ENCODE results near the gene TMIGD2. TPM values are rescaled to one million over a fixed set of nuclear protein-coding genes. Genes with fewer than 3 reads are reported as not detected.

Gene TMIGD2
- total RNA-seq, 1 donor from 2014 or later, result 0.19 TPM

GRCh38 chr19:4284176-4284958, 17.8 kb downstream of the TMIGD2 start:
- H3K27me3 Mint-ChIP-seq (ENCODE audit: insufficient read depth, low read depth), result peaks cover 39% of the 10 kb centered on the region
- H3K4me3 Mint-ChIP-seq, result peak overlapping the region; percentile 72
- Histone ChIP-seq H3F3A (ENCODE audit: low read depth) (peaks cover 11% of the 10 kb centered on the region), H3K79me2 (ENCODE audit: low read depth) (no peaks in the 10 kb centered on the region), H3K4me2 (peak overlapping the region; percentile 59), H3K27ac (no peak overlapping the region), H3K4me3 (no peak overlapping the region), H4K20me1 (ENCODE audit: low read depth) (no peaks in the 10 kb centered on the region), H3K4me1 (peaks cover 7% of the 10 kb centered on the region), H3K9ac (no peak overlapping the region), H3K36me3 (no peaks in the 10 kb centered on the region), H3K27me3 (peaks cover 62% of the 10 kb centered on the region), H2AFZ (replicated peaks) (peak overlapping the region; percentile 76), H3K9me3 (ENCODE audit: low read depth) (no peaks in the 10 kb centered on the region)
- no peak overlapping the region for H3K27ac Mint-ChIP-seq
- DNase-seq (ENCODE audit: low spot score), result peak; percentile 87
- no peaks in the 10 kb centered on the region for H3K9me3 Mint-ChIP-seq
- no peaks in the 10 kb centered on the region for H3K36me3 Mint-ChIP-seq
- TF ChIP-seq, protein P1, sequence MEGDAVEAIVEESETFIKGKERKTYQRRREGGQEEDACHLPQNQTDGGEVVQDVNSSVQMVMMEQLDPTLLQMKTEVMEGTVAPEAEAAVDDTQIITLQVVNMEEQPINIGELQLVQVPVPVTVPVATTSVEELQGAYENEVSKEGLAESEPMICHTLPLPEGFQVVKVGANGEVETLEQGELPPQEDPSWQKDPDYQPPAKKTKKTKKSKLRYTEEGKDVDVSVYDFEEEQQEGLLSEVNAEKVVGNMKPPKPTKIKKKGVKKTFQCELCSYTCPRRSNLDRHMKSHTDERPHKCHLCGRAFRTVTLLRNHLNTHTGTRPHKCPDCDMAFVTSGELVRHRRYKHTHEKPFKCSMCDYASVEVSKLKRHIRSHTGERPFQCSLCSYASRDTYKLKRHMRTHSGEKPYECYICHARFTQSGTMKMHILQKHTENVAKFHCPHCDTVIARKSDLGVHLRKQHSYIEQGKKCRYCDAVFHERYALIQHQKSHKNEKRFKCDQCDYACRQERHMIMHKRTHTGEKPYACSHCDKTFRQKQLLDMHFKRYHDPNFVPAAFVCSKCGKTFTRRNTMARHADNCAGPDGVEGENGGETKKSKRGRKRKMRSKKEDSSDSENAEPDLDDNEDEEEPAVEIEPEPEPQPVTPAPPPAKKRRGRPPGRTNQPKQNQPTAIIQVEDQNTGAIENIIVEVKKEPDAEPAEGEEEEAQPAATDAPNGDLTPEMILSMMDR (IDR thresholded peaks at IDR 0.05), result no peak
- TF ChIP-seq EZH2 (IDR thresholded peaks at IDR 0.05) (no peak), EZH2phosphoT487 (IDR thresholded peaks at IDR 0.05) (no peak)
- H3K4me1 Mint-ChIP-seq, result peaks cover 5% of the 10 kb centered on the region

- TF ChIP-seq EZH2phosphoT487 (IDR thresholded peaks at IDR 0.05) (peak; percentile 79), EZH2 (IDR thresholded peaks at IDR 0.05) (peak; percentile 83)
- TF ChIP-seq, protein P1 (IDR thresholded peaks at IDR 0.05), result peak; percentile 14
- Mint-ChIP-seq H3K9me3 (no peaks in the 10 kb centered on the region), H3K27ac (no peak overlapping the region), H3K4me3 (peak overlapping the region; percentile 86), H3K36me3 (no peaks in the 10 kb centered on the region), H3K27me3 (ENCODE audit: insufficient read depth, low read depth) (peaks cover 32% of the 10 kb centered on the region), H3K4me1 (peaks cover 18% of the 10 kb centered on the region)
- Histone ChIP-seq H4K20me1 (ENCODE audit: low read depth) (no peaks in the 10 kb centered on the region), H3K9me3 (ENCODE audit: low read depth) (no peaks in the 10 kb centered on the region), H3K4me3 (peak overlapping the region; percentile 67), H3K27me3 (peaks cover 81% of the 10 kb centered on the region), H2AFZ (replicated peaks) (peak overlapping the region; percentile 72), H3K36me3 (no peaks in the 10 kb centered on the region), H3K79me2 (ENCODE audit: low read depth) (no peaks in the 10 kb centered on the region), H3K9ac (no peak overlapping the region), H3K4me2 (peak overlapping the region; percentile 98), H3K4me1 (peaks cover 12% of the 10 kb centered on the region), H3F3A (ENCODE audit: low read depth) (peaks cover 28% of the 10 kb centered on the region), H3K27ac (no peak overlapping the region)
- DNase-seq (ENCODE audit: low spot score), result peak; percentile 27
Measured at GRCh38 chr19:4279530-4280422, 22.4 kb downstream of the TMIGD2 start.

GRCh38 chr19:4279267-4279529, 23.0 kb downstream of the TMIGD2 start:
- no peaks in the 10 kb centered on the region for H3K9me3 ChIP-seq (ENCODE audit: low read depth)
- H3K27ac Mint-ChIP-seq, result no peak overlapping the region
- peaks cover 28% of the 10 kb centered on the region for H3F3A ChIP-seq (ENCODE audit: low read depth)
- no peak overlapping the region for H3K9ac ChIP-seq
- TF ChIP-seq EZH2 (IDR thresholded peaks at IDR 0.05) (no peak), EZH2phosphoT487 (IDR thresholded peaks at IDR 0.05) (no peak)
- TF ChIP-seq, protein P1 (IDR thresholded peaks at IDR 0.05), result no peak
- peak overlapping the region; percentile 98 for H3K4me2 ChIP-seq
- H3K27me3 Mint-ChIP-seq (ENCODE audit: insufficient read depth, low read depth), result peaks cover 28% of the 10 kb centered on the region
- H3K27me3 ChIP-seq, result peaks cover 75% of the 10 kb centered on the region
- peaks cover 12% of the 10 kb centered on the region for H3K4me1 ChIP-seq
- H3K9me3 Mint-ChIP-seq, result no peaks in the 10 kb centered on the region
- H4K20me1 ChIP-seq (ENCODE audit: low read depth), result no peaks in the 10 kb centered on the region
- H3K4me3 Mint-ChIP-seq, result peak overlapping the region; percentile 43
- peaks cover 13% of the 10 kb centered on the region for H3K4me1 Mint-ChIP-seq
- peak overlapping the region; percentile 72 for H2AFZ ChIP-seq (replicated peaks)
- H3K4me3 ChIP-seq, result peak overlapping the region; percentile 67
- H3K79me2 ChIP-seq (ENCODE audit: low read depth), result no peaks in the 10 kb centered on the region
- H3K27ac ChIP-seq, result no peak overlapping the region
- H3K36me3 ChIP-seq, result no peaks in the 10 kb centered on the region
- DNase-seq (ENCODE audit: low spot score), result peak; percentile 66
- H3K36me3 Mint-ChIP-seq, result no peaks in the 10 kb centered on the region

All from neural progenitor cell (in vitro differentiated cells).